Measurements from ENCODE around the gene CLCN7.

CLCN7 gene

GRCh38 chr16:1502092-1503004, 27.5 kb upstream of the CLCN7 start:
- no peak for DNase-seq

- DNase-seq, result no peak
Measured at GRCh38 chr16:1501630-1502029, 26.8 kb upstream of the CLCN7 start.

DNA sequence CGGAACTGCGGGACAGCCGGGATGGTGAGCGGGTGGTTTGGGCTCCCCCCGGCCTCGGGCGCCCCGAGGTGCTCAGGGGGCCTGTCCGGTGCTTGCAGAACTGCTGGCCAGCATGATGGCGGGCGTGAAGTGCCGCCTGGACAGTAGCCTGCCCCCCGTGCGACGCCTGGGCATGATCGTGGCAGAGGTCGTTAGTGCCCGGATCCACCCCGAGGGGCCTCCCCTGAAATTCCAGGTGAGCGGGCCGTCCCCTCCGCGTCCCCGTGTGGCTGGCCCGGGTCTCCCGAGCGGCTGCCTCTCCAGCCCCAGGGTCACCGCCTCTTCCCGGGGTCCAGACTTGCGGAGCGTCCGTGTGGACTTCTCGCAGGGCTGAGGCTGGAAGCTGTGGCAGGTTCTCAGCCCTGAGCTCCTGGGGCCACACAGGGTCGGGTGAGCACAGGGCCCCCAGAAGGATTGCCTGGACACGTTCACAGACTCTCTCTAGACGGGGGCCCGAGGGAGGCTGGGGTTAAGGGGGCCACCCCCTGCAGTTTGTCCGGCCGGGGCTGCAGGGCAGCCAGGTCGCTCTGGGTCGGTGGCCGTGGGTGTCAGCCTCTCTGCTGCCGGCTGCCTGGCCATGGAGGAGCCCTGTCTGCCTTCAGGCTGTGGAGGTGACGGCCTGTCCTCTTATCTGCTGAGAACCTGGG, 25.8 kb upstream of the CLCN7 start:
- no peak for DNase-seq

DNA sequence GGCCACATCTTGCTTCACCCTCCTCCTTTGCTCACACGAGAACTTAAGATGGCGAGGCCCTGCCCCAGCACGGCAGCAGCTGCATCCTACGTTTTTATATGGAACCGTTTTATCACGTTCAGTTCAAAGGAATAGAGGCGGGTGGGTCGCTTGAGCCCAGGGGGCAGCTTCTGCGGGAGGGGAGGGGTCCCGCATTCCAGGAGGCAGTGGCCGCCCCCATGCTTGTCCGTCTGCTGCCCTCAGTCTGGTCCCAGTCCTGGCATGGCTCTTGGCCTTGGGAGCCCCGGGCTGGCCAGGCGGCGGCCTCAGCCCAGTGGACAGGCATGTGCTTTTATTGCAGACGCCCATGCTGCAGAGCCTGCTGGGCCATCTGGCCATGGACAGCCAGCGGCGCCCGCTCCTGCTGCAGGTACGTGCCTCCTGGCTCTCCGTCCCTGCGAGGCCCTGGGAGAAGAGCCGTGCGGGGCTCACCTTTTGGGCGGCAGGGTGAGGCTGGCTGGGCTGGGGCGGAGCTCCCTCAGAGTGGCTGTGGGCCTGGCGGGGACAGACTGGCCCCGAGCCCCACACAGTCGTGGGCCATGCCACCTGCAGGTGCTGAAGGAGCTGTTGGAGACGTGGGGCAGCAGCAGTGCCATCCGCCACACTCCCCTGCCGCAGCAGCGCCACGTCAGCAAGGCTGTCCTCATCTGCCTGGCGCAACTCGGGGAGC, 25.1 kb upstream of the CLCN7 start:
- DNase-seq, result no peak

DNA sequence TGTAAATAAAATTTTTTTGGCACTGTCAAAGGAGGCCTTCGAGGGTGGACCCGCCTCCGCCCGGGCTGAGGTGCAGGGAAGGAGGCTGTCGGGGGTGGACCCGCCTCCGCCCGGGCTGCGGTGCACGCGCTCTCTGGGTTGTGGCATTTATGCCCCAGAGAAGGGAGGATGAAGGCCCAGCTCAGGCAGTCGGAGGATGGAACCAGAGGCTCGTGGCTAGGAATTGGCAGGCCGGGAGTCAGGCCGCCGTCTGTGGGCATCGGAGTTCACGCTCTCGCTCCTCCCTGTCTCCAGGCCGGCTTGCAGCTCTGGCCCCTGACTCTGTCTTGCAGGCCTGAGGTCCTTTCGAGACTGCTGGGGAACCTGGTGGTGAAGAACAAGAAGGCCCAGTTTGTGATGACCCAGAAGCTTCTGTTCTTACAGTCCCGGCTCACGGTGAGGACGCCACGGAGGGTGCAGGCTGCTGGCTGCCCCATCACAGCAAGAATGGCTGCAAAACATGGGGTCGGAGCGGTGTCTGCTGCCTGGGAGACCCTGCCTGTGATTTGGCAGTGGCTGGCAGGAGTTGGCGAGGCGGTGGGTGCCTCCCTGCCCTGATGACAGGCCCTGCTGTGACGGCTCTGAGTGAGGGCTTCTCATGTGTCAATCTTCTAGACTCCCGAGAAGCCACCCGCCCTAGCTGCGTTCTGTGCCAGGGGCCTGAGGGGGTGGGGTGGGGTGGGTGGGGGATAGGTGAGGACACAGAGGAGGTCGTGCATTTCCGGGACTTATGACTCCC, 24.3 kb upstream of the CLCN7 start:
- DNase-seq, result no peak

DNA sequence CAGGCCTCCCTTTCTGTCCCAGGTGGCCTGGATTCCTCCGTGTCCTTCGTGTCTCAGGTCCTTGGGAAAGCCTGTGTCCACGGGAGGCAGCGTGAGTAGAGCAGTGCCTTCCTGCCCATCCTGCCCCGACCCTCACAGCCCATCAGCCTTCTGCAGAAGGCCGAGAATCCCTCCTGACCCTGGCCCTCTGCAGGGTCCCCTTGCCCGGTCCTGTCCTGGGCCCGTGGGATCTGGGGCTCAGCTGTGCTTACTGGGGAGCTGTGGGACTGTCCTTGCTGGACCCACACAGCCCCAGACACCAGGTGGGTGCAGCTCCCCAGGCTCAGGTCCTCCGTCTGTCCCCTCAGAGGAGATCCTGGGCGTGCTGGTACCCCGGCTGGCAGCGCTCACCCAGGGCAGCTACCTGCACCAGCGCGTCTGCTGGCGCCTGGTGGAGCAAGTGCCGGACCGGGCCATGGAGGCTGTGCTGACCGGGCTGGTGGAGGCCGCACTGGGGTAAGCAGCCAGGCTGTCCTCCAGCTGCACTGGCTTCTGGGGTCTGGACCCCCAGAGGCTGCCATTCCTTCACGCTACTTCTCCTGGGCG, 22.3 kb upstream of the CLCN7 start:
- DNase-seq, result no peak

DNA sequence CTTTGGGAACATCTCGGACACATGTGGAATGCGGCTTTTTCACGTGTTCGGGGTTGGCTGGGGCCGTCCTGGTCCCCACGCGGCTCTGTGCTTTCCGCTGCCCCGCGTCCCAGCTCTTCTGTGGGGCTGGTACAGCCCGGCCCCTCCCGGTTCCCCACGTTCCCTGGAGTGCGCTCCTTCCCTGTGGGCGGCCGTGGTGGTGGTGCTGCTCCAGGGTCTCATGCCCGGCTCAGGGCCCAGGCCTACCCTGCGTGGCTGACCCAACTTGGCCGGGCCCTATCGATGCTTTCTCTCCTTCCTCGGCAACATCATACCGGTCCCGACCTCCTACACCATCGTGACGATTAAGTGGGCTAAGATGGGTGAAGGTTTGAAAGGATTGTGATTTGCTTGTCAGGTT, 21.6 kb upstream of the CLCN7 start:
- DNase-seq, result no peak

DNA sequence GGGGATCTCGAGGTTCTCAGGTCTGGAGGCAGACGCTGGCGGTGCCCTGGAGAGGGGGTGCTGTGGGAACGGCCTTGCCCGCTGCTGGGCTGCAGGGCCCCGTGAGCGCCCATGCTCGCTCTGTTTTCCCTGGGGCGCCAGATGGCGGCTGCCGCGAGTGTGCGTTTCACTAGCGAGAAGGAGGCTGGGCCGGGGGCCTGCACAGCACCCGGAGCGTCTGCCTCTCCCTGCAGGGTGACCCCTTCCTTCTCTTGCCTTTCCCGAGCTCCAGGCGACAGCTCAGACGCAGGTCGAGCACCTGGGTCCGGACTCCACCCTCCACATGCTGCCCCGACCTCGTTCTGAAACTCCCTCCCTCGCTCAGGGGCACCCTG, 21.0 kb upstream of the CLCN7 start:
- DNase-seq, result no peak

GRCh38 chr16:1495211-1495888, 20.5 kb upstream of the CLCN7 start:
- no peak for DNase-seq

DNA sequence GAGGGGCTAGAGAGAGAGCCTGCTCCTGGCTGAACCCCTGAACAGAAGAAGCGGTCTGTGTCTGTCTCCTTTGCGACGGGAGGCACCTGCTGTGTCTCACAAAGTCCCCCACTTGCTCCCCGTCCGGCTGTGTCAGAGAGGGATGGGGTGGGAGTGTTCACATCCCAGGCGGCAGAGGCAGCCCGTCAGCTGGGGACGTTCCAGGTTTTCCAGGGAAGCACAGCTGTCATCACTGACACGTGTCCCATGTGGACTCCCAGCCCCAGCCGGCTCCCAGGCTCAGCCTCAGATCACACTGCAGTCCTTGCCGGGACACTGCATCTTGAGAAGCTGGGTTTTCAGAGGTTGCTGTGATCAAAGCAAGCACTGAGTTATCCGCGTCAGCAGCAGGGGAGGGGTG, 19.9 kb upstream of the CLCN7 start:
- DNase-seq, result no peak

- no peak for DNase-seq
Measured at GRCh38 chr16:1494129-1494640, 19.4 kb upstream of the CLCN7 start.

GRCh38 chr16:1493746-1494094, 18.9 kb upstream of the CLCN7 start:
- peak; percentile 9 to 18 for DNase-seq

DNA sequence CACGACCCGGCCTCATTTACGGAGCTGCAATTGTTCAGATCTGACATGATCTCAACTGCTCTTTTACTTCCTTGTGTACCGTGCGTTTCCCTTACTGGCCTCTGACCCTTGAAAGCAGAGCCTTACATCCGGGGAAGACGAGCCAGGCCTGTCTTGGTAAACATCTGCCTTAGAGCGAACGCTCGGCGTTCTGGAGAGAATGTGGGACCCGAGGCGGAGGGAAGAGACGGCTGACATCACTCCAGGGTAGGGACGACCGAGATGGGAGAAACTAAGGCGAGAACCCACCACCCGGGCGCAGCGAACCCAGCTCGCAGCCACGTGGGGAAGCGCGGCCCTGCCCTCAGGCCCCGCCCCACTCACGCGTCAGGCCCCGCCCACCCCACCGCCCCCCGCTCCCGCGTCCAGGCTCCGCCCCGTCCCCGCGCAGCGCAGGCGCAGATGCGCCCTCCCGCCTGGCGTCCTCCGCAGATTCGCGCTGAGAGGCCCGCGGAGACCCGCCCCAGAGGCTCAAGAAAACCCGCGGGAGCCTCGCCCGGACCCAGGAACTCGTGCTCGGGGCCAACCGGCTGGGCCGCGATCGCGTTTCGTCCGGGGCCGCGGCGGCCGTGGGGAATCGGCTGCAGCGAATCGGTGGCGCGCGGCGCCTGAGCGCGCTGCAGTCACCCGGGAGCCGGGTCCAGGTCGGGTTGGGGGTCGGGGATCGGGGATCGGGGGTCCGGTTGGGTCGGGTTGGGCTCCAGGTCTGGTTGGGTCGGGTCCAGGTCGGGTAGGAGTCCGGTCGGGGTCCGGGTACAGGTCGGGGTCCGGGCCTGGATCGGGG, 18.3 kb upstream of the CLCN7 start, which contains the start of gene TELO2:
Gene TELO2 (plus strand): TSS at position 438 of the 823 bp plus-strand sequence. CDS start 922 bp downstream, outside the sequence.
- peak; percentile 86 for DNase-seq

DNA sequence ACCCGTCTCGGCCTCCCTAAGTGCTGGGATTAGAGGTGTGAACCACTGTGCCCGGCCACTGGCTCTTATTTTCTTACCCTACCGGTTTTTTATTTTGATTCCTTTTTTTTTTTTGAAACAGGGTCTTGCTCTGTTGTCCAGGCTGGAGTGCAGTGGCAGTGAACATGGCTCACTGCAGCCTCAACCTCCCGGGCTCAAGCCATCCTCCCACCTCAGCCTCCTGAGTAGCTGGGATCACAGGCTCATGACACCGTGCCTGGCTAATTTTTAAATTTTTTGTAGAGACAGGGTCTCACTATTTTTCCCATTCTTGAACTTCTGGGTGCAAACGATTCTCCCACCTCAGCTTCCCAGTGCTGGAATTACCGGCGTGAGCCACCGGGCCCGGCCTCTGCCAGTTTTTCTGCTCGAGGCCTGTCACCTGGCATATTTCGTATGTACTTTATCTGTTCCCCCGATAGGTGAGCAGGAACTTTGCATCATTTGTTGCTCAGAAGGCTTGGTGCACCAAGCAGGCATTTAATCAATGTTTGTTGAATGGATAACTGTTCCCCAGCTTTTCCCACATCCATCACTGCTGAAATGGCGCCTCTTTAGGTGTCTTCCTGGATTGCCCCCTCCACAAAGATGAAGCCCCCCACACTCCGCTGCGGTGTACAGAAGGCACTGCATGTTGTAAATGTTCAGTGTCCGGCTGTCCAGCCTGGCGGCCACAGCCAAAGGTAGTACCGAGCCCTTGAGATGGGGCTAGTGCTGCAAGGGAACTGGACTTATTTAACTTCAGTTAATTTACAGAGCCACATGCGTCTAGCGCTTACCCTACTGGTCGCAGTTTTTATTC, 17.5 kb upstream of the CLCN7 start:
- peak in 1 of 2 donors; percentile 10 for DNase-seq

DNA sequence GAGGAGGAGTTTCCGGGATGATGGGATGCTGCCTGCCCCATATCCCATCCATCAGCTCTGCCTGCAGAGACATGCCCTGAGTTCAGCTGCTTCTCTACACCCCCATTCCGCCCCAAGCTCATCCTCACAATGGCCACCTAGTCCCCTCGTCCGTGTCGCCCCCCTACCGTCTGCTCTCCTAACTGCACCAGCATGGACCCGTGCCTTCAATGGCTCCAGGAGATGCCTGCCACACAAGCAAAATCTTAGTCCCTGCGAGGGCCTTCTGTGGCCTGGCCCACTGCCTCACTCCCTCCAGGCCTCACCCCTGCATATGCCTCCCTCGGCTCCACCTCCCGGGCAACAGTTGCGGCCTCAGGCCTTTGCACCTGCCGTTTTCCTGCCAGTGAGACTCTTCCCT, 16.5 kb upstream of the CLCN7 start:
- DNase-seq, result no peak

- no peak for DNase-seq
Measured at GRCh38 chr16:1489077-1489476, 14.2 kb upstream of the CLCN7 start.

DNA sequence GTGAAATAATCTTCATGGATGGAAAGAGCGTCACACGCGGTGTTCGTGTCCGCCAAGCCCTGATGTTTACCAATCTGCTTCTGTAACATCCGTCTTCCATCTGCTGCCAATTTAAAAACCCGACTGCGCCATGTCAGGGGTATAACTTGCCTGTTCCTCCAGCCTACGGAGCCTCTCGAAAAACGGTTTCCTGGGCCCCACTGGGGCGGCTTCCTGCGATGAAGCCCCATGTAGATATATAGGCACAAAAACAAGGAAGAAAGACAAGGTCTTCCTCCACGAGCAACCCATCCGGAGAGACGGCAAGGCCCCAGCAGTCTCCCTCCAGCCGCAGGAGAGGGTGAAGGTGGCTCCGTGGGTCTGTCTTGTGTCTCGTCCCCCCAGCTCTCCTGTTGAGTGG, 13.8 kb upstream of the CLCN7 start, which contains the start of gene PTX4:
Gene PTX4 (minus strand): TSS at position 326 of the 400 bp plus-strand sequence. CDS start 35 bp downstream, at position 291.
- no peak for DNase-seq

DNA sequence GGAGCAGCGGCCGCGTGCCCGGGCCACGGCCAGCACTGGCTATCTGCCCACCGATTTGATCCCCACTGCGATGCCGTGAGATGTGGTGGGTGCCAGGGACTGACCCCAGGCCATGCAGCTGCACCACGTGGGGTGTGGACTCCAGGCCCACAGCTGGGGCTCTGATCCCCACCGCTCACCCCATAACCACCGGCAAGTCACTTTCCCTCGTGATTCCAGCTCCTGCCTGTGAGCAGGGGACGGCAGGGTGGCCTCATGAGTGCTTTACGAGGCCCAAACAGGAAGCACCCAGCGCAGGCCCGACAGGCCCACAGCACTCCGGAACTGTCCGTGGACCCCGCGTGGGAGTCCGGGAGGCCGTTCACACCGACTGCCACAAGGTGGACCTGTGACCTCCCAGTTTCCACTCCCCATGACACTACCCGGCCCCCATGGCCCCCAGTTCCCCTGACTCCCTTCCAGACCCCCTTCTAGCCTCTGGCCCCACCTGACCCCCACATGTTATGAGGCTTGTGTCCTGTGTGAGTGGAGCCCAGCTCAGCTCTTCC, 13.3 kb upstream of the CLCN7 start:
- no peak for DNase-seq

DNA sequence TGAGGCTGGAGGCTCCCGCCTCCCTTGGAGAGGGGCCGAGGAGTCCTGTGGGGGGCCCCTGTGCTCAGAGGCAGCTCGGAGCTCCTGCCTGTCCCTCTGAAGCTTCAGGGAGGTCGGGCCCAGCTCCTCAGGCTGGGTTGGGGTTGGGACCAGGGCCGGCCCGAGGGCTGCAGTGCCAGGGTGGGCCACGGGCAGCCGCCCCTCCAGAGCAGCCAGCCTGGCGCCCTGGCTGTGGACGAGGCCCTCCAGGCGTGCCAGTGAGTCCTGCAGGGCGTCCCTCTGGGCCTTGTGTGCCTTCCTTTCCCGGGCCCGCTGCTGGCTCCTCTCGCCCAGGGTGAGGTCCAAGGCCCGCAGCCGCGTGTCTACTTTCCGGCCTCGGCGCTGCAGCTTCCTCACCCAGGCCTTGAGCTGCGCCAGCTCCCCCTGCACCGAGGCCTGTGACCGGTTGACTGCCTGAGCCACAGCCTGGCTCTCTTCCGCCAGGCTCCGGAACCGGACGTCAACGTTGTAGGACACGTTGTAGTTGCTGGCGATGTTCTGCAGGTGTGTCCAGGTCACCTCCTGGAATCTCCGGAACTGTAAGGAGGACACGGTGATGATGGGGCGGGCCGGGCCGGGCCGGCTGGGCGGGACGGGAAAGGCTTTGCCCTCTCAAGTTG, 12.7 kb upstream of the CLCN7 start:
- DNase-seq, result no peak
